K562 (cell line): ENCODE results near the gene BARD1. TPM values are rescaled to one million over a fixed set of nuclear protein-coding genes. Genes with fewer than 3 reads are reported as not detected.

Experiments used
- CBX3 ChIP-seq, 2 experiments: IDR thresholded peaks; 1 replicate in 1 of 2; 2 replicates in 1 of 2; pipeline ENCODE4 v1.6.1; 2012; ENCODE audit warnings: inconsistent platforms in 2 of 2, low read length in 2 of 2, borderline replicate concordance in 1 of 2, control low read depth in 1 of 2
- FOXK2 ChIP-seq, 2 experiments: fragments of 450-650 bp; IDR thresholded peaks in 1 of 2; conservative IDR thresholded peaks in 1 of 2; 2 replicates each; pipeline ENCODE4 v1.6.1; 2016; ENCODE audit warnings: low read depth in 2 of 2, mild to moderate bottlenecking in 1 of 2
- GABPA ChIP-seq: fragments of 200-800 bp; sonication (Bioruptor generic); conservative IDR thresholded peaks from 2 replicates; pipeline ENCODE4 v1.6.1; 2016; ENCODE audit warnings: low read depth, missing genetic modification characterization, missing compliant biosample characterization
- JUN ChIP-seq, 2 experiments: sonication (generic) in 1 of 2; formaldehyde crosslinking in 1 of 2; IDR thresholded peaks; 2 replicates each; pipeline versions ENCODE4 v1.6.1 to v1.8.0; 2012 to 2022; ENCODE audit warnings: borderline replicate concordance in 2 of 2, mild to moderate bottlenecking in 2 of 2, improper control_type of control experiment in 1 of 2, low read depth in 1 of 2, low read length in 1 of 2, missing genetic modification reagents in 1 of 2
- KAT7 ChIP-seq: sonication (generic); formaldehyde crosslinking; IDR thresholded peaks from 2 replicates; pipeline ENCODE4 v1.8.0; 2022; ENCODE audit warnings: missing genetic modification reagents, mild to moderate bottlenecking, borderline replicate concordance
- SAFB2 ChIP-seq: fragments of 200-400 bp; formaldehyde crosslinking; IDR thresholded peaks from 2 replicates; pipeline ENCODE4 v1.6.1; 2018; ENCODE audit warnings: borderline replicate concordance, low read length, low read depth, moderate library complexity; ENCODE audit not compliant: severe bottlenecking
- SP2 ChIP-seq: IDR thresholded peaks from 2 replicates; pipeline ENCODE4 v1.6.1; 2011; ENCODE audit warnings: mild to moderate bottlenecking, low read depth, low read length, moderate library complexity; ENCODE audit not compliant: poor library complexity, severe bottlenecking; ENCODE audit errors: extremely low read depth
- SRSF1 ChIP-seq: fragments of 200-400 bp; formaldehyde crosslinking; IDR thresholded peaks from 2 replicates; pipeline ENCODE4 v1.6.1; 2017; ENCODE audit warnings: mild to moderate bottlenecking, low read depth, low read length, moderate library complexity
- TAL1 ChIP-seq: fragments of 450-650 bp; IDR thresholded peaks from 2 replicates; pipeline ENCODE4 v1.6.1; 2016; ENCODE audit warnings: mild to moderate bottlenecking
- TCF7L2 ChIP-seq: fragments of 150-350 bp; IDR thresholded peaks from 2 replicates; pipeline ENCODE4 v1.6.1; 2016; ENCODE audit warnings: low read depth, mild to moderate bottlenecking, low read length, moderate library complexity
- U2AF2 ChIP-seq: fragments of 200-400 bp; formaldehyde crosslinking; optimal IDR thresholded peaks from 2 replicates; pipeline ENCODE3; 2017; ENCODE audit warnings: low read depth, mild to moderate bottlenecking, low read length
- ZNF174 ChIP-seq: fragments of 250-450 bp; sonication (Bioruptor Pico); IDR thresholded peaks from 2 replicates; pipeline ENCODE4 v1.4.0; 2020; ENCODE audit warnings: mild to moderate bottlenecking
- polyA plus RNA-seq, 8 experiments: library from polyadenylated mRNA; depleted of rRNA in 4 of 8; stranded (reverse) in 5 of 8; unstranded in 3 of 8; fragments of >200 nt; fragmentation: Nextera tagmentation in 2 of 8; fragmentation: Illumina TruSeq in 1 of 8; extraction: Ambion mirVana in 2 of 8; extraction: Trizol in 1 of 8; gene quantifications; 2 replicates each; pipeline versions ENCODE4 v1.2.1 to v1.2.3, GENCODE V29; 2011 to 2014; ENCODE audit warnings: inconsistent platforms in 1 of 8, missing spikeins in 1 of 8
- total RNA-seq, 7 experiments: library from RNA; depleted of rRNA in 6 of 7; stranded (reverse); fragments of >200 nt in 6 of 7; fragmentation: Illumina TruSeq in 2 of 7; extraction: Trizol in 2 of 7; gene quantifications; 2 replicates each; pipeline versions ENCODE4 v1.2.1 to v1.2.3, GENCODE V29; 2011 to 2021; ENCODE audit warnings: low replicate concordance in 1 of 7
- TF ChIP-seq, protein P1 (sequence below): IDR thresholded peaks from 3 replicates; pipeline ENCODE4 v1.6.1; 2011; ENCODE audit warnings: borderline replicate concordance, mild to moderate bottlenecking, moderate library complexity; ENCODE audit not compliant: insufficient read length; ENCODE audit errors: extremely low read depth
- TF ChIP-seq, protein P2 (sequence below): sonication (generic); formaldehyde crosslinking; IDR thresholded peaks from 2 replicates; pipeline ENCODE4 v1.8.0; 2023; ENCODE audit warnings: missing genetic modification reagents, mild to moderate bottlenecking, borderline replicate concordance
- TF ChIP-seq, protein P3 (sequence below): fragments of 250-450 bp; sonication (Bioruptor Pico); IDR thresholded peaks from 2 replicates; pipeline ENCODE4 v1.9.0; 2021; ENCODE audit warnings: mild to moderate bottlenecking
- TF ChIP-seq, protein P4 (sequence below): fragments of 250-450 bp; sonication (Bioruptor Pico); IDR thresholded peaks from 2 replicates; pipeline ENCODE4 v1.4.0; 2020

BARD1 gene
- total and polyA plus RNA-seq, 9 of the 15 experiments (the other 6 are each of a cell fraction or from before 2014, with no cell fraction given) = 6.3 to 18.9 (median 11.3) TPM

DNA sequence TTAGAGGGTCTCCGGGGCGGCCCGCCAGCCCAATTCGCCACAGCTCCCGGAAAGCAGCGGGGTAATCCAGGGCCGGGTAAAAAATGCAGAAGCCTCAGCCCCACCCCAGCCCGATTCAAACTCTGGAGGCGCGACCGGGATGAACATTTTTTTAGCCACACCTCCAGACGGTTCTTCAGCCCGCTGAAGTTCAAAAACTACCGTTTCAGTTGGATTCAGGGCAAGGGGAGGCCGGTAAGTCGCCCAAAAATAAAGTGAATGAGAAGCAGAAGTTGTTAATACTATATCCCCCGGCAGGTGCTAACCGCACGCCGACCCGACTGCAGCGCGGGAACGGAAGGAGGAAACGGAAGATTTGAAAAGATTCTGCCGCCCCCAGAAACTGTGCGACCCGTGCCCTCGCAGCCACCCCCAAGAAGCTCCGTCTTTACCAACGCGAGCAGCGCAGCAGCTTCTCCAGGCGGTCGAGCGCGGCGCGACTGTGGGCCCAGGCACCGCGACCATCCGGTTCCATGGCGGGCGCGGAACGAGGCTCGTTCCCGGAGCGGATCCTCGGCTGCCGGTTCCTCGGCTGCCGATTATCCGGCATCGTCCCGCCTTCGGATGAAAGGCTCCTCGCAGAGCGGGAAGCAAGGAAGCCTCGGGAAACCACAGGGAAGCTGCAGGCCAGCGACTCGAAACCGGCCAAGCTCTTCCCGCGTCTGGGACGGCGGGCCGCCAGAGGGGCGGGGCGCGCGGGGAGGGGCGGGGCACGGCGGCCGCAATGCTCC lies at the start of gene BARD1 (continued):
- TF ChIP-seq, protein P1, sequence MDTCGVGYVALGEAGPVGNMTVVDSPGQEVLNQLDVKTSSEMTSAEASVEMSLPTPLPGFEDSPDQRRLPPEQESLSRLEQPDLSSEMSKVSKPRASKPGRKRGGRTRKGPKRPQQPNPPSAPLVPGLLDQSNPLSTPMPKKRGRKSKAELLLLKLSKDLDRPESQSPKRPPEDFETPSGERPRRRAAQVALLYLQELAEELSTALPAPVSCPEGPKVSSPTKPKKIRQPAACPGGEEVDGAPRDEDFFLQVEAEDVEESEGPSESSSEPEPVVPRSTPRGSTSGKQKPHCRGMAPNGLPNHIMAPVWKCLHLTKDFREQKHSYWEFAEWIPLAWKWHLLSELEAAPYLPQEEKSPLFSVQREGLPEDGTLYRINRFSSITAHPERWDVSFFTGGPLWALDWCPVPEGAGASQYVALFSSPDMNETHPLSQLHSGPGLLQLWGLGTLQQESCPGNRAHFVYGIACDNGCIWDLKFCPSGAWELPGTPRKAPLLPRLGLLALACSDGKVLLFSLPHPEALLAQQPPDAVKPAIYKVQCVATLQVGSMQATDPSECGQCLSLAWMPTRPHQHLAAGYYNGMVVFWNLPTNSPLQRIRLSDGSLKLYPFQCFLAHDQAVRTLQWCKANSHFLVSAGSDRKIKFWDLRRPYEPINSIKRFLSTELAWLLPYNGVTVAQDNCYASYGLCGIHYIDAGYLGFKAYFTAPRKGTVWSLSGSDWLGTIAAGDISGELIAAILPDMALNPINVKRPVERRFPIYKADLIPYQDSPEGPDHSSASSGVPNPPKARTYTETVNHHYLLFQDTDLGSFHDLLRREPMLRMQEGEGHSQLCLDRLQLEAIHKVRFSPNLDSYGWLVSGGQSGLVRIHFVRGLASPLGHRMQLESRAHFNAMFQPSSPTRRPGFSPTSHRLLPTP = no peak
- TF ChIP-seq SRSF1 (no peak), CBX3 (IDR thresholded peaks at IDR 0.05; ENCODE audit: borderline replicate concordance in 1 of 2, low read length in 2 of 2) (no peak), KAT7 (CRISPR knock-in tag) (no peak), U2AF2 (no peak), TCF7L2 (no peak), TAL1 (no peak), JUN (IDR thresholded peaks at IDR 0.05; ENCODE audit: borderline replicate concordance, low read depth, low read length) (no peak), JUN (CRISPR knock-in tag; IDR thresholded peaks at IDR 0.05; ENCODE audit: borderline replicate concordance) (no peak), GABPA (tag) (no peak; the same call in 1 of the 2 replicates), FOXK2 (conservative IDR thresholded peaks at IDR 0.05 in 1 of 2, IDR thresholded peaks at IDR 0.05 in 1 of 2; ENCODE audit: low read depth in 2 of 2) (no peak), SP2 (no peak), ZNF174 (CRISPR knock-in tag) (no peak), SAFB2 (no peak)
- TF ChIP-seq, protein P2, sequence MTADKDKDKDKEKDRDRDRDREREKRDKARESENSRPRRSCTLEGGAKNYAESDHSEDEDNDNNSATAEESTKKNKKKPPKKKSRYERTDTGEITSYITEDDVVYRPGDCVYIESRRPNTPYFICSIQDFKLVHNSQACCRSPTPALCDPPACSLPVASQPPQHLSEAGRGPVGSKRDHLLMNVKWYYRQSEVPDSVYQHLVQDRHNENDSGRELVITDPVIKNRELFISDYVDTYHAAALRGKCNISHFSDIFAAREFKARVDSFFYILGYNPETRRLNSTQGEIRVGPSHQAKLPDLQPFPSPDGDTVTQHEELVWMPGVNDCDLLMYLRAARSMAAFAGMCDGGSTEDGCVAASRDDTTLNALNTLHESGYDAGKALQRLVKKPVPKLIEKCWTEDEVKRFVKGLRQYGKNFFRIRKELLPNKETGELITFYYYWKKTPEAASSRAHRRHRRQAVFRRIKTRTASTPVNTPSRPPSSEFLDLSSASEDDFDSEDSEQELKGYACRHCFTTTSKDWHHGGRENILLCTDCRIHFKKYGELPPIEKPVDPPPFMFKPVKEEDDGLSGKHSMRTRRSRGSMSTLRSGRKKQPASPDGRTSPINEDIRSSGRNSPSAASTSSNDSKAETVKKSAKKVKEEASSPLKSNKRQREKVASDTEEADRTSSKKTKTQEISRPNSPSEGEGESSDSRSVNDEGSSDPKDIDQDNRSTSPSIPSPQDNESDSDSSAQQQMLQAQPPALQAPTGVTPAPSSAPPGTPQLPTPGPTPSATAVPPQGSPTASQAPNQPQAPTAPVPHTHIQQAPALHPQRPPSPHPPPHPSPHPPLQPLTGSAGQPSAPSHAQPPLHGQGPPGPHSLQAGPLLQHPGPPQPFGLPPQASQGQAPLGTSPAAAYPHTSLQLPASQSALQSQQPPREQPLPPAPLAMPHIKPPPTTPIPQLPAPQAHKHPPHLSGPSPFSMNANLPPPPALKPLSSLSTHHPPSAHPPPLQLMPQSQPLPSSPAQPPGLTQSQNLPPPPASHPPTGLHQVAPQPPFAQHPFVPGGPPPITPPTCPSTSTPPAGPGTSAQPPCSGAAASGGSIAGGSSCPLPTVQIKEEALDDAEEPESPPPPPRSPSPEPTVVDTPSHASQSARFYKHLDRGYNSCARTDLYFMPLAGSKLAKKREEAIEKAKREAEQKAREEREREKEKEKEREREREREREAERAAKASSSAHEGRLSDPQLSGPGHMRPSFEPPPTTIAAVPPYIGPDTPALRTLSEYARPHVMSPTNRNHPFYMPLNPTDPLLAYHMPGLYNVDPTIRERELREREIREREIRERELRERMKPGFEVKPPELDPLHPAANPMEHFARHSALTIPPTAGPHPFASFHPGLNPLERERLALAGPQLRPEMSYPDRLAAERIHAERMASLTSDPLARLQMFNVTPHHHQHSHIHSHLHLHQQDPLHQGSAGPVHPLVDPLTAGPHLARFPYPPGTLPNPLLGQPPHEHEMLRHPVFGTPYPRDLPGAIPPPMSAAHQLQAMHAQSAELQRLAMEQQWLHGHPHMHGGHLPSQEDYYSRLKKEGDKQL (CRISPR knock-in tag) = no peak
- TF ChIP-seq, protein P3, sequence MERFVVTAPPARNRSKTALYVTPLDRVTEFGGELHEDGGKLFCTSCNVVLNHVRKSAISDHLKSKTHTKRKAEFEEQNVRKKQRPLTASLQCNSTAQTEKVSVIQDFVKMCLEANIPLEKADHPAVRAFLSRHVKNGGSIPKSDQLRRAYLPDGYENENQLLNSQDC (CRISPR knock-in tag) = no peak
- TF ChIP-seq, protein P4, sequence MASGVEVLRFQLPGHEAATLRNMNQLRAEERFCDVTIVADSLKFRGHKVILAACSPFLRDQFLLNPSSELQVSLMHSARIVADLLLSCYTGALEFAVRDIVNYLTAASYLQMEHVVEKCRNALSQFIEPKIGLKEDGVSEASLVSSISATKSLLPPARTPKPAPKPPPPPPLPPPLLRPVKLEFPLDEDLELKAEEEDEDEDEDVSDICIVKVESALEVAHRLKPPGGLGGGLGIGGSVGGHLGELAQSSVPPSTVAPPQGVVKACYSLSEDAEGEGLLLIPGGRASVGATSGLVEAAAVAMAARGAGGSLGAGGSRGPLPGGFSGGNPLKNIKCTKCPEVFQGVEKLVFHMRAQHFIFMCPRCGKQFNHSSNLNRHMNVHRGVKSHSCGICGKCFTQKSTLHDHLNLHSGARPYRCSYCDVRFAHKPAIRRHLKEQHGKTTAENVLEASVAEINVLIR (CRISPR knock-in tag) = no peak
